A549 (cell line): ENCODE results near the gene MSANTD4. TPM values are rescaled to one million over a fixed set of nuclear protein-coding genes. Genes with fewer than 3 reads are reported as not detected.

Experiments used
- ATAC-seq, 2 experiments: fragments of 200-7000 bp in 1 of 2; fragments of >200 bp in 1 of 2; cut with Nextera tagmentation in 1 of 2; cut with Tn5 transposase in 1 of 2; 3 replicates each; pipeline versions ENCODE4 v1.8.0 to v1.9.1; 2018 to 2020; ENCODE audit warnings: mild to moderate bottlenecking in 1 of 2, moderate library complexity in 1 of 2
- CTCF ChIA-PET: fragments of 300-600 bp; sonication (Branson Sonifier 250); formaldehyde crosslinking; extraction: SDS; loops from one replicate; lab custom pipeline; 2021; ENCODE audit warnings: antibody characterized with exemption, inconsistent platforms; lab: Yijun Ruan, JAX
- POLR2A ChIA-PET: fragments of 350-600 bp; formaldehyde crosslinking; extraction: SDS; loops from one replicate; lab custom pipeline; 2021; ENCODE audit warnings: antibody characterized with exemption, inconsistent platforms; lab: Yijun Ruan, JAX
- DNase-seq, 2 experiments: peaks; one replicate each; pipeline versions ENCODE4 v3.0.0 to v3.0.0-alpha.2; 2011 to 2016; ENCODE audit warnings: low read depth in 1 of 2, low spot score in 1 of 2
- FAIRE-seq: peaks from 2 replicates; lab custom pipeline; 2011; peaks lifted over from hg19 to GRCh38; lab: Jason Lieb, UNC
- H3K27ac ChIP-seq, 2 experiments: fragments of >200 bp; sonication (Bioruptor Twin); formaldehyde crosslinking; 3 replicates each; pipeline ENCODE4 v1.5.1; 2016 to 2017
- H3K4me1 ChIP-seq: fragments of >200 bp; sonication (Bioruptor Twin); formaldehyde crosslinking; 3 replicates; pipeline ENCODE4 v1.6.1; 2016
- H3K4me2 ChIP-seq: fragments of >200 bp; sonication (Bioruptor Twin); formaldehyde crosslinking; 3 replicates; pipeline ENCODE4 v1.6.1; 2016
- H3K4me3 ChIP-seq: fragments of >200 bp; sonication (Bioruptor Twin); formaldehyde crosslinking; 3 replicates; pipeline ENCODE4 v1.5.1; 2016
- H3K9me3 ChIP-seq: fragments of >200 bp; sonication (Bioruptor Twin); formaldehyde crosslinking; 3 replicates; pipeline ENCODE4 v1.6.1; 2016
- EHMT2 ChIP-seq: fragments of 200-600 bp; sonication (generic); IDR thresholded peaks from 2 replicates; pipeline ENCODE4 v1.6.1; 2016; ENCODE audit warnings: antibody characterized with exemption, low read depth, mild to moderate bottlenecking, moderate library complexity
- ESRRA ChIP-seq: fragments of 150-350 bp; IDR thresholded peaks from 2 replicates; pipeline ENCODE4 v1.6.1; 2014; ENCODE audit warnings: mild to moderate bottlenecking, low read length, borderline replicate concordance
- FOSL2 ChIP-seq, 2 experiments: fragments of 450-650 bp in 1 of 2; fragments of >200 bp in 1 of 2; sonication (Bioruptor Twin) in 1 of 2; formaldehyde crosslinking; IDR thresholded peaks; 2 replicates each; pipeline versions ENCODE4 v1.5.0 to v1.6.1; 2016 to 2020; ENCODE audit warnings: mild to moderate bottlenecking in 1 of 2, moderate library complexity in 1 of 2
- HOXB13 ChIP-seq: fragments of 250-450 bp; sonication (Bioruptor Pico); IDR thresholded peaks from 2 replicates; pipeline ENCODE4 v1.5.0; 2020; ENCODE audit warnings: low read depth, mild to moderate bottlenecking, moderate library complexity
- JUN ChIP-seq, 2 experiments: fragments of >200 bp; sonication (Bioruptor Twin); formaldehyde crosslinking; IDR thresholded peaks; 2 replicates in 1 of 2; 3 replicates in 1 of 2; pipeline ENCODE4 v1.6.1; 2016 to 2017
- NPAS2 ChIP-seq: fragments of 250-450 bp; sonication (Bioruptor Pico); IDR thresholded peaks from 2 replicates; pipeline ENCODE4 v1.8.0; 2022; ENCODE audit warnings: mild to moderate bottlenecking, moderate library complexity, borderline replicate concordance
- NR3C1 ChIP-seq: fragments of >200 bp; sonication (Bioruptor Twin); formaldehyde crosslinking; IDR thresholded peaks from 3 replicates; pipeline ENCODE4 v1.6.1; 2017
- PHF8 ChIP-seq: fragments of 200-600 bp; sonication (generic); IDR thresholded peaks from 2 replicates; pipeline ENCODE4 v1.6.1; 2016; ENCODE audit warnings: low read depth, mild to moderate bottlenecking, antibody characterized with exemption, moderate library complexity, borderline replicate concordance
- POLR2A ChIP-seq: IDR thresholded peaks from 2 replicates; pipeline ENCODE4 v1.6.1; 2012; ENCODE audit warnings: mild to moderate bottlenecking, low read length
- SREBF2 ChIP-seq: fragments of 450-650 bp; IDR thresholded peaks from 2 replicates; pipeline ENCODE4 v1.6.1; 2014; ENCODE audit warnings: mild to moderate bottlenecking, moderate library complexity
- TP53 ChIP-seq: fragments of 250-450 bp; sonication (Bioruptor Pico); IDR thresholded peaks from 2 replicates; pipeline ENCODE4 v1.5.0; 2021; ENCODE audit warnings: mild to moderate bottlenecking, moderate library complexity
- ZC3H11A ChIP-seq: fragments of 450-650 bp; IDR thresholded peaks from 2 replicates; pipeline ENCODE4 v1.6.1; 2014; ENCODE audit warnings: antibody characterized with exemption, mild to moderate bottlenecking
- WGBS: methylation state at CpG from one replicate; pipeline ENCODE4 v1.1.6; 2017; ENCODE audit errors: missing lambda C conversion rate; 5-methylcytosine and 5-hydroxymethylcytosine counted together
- polyA minus RNA-seq: library from RNA; depleted of rRNA, polyadenylated mRNA; stranded (reverse); fragments of >200 nt; gene quantifications from 2 replicates; pipeline ENCODE4 v1.2.3, GENCODE V29; 2011; rRNA and poly(A)+ RNA removed
- polyA plus RNA-seq, 4 experiments: library from polyadenylated mRNA; depleted of rRNA in 3 of 4; stranded (reverse); fragments of >200 nt; fragmentation: RNase III in 1 of 4; extraction: RNeasy Plus Mini Kit Qiagen cat#74134 plus additional on column Dnase treatment in 1 of 4; gene quantifications; 2 replicates in 3 of 4; 3 replicates in 1 of 4; pipeline ENCODE4 v1.2.3, GENCODE V29; 2011 to 2017
- TF ChIP-seq, protein P1 (sequence below): IDR thresholded peaks from 2 replicates; pipeline ENCODE4 v1.6.1; 2012
- TF ChIP-seq, protein P2 (sequence below): IDR thresholded peaks from 2 replicates; pipeline ENCODE4 v1.6.1; 2012
- TF ChIP-seq, protein P3 (sequence below): fragments of 450-650 bp; IDR thresholded peaks from 2 replicates; pipeline ENCODE4 v1.6.1; 2014; ENCODE audit warnings: antibody characterized with exemption
- TF ChIP-seq, protein P4 (sequence below): fragments of 200-600 bp; sonication (generic); IDR thresholded peaks from 2 replicates; pipeline ENCODE4 v1.6.1; 2016; ENCODE audit warnings: antibody characterized with exemption, mild to moderate bottlenecking, moderate library complexity

Gene MSANTD4
- polyA plus RNA-seq (2011; rRNA removed) = 10.7 and 14.2 TPM in 2 replicates
- polyA plus RNA-seq (2012; cell fraction: cytosol; rRNA removed) = 1.5 and 1.9 TPM in 2 replicates
- 1.1 and 1.4 TPM in 2 replicates for polyA plus RNA-seq (2012; cell fraction: nucleus; rRNA removed)
- 9.2 to 10.5 TPM (median 9.4 TPM) in 3 replicates for polyA plus RNA-seq (2017; fragmentation: RNase III; extraction: RNeasy Plus Mini Kit Qiagen cat#74134 plus additional on column Dnase treatment)
- polyA minus RNA-seq = 7.1 and 7.7 TPM in 2 replicates

DNA sequence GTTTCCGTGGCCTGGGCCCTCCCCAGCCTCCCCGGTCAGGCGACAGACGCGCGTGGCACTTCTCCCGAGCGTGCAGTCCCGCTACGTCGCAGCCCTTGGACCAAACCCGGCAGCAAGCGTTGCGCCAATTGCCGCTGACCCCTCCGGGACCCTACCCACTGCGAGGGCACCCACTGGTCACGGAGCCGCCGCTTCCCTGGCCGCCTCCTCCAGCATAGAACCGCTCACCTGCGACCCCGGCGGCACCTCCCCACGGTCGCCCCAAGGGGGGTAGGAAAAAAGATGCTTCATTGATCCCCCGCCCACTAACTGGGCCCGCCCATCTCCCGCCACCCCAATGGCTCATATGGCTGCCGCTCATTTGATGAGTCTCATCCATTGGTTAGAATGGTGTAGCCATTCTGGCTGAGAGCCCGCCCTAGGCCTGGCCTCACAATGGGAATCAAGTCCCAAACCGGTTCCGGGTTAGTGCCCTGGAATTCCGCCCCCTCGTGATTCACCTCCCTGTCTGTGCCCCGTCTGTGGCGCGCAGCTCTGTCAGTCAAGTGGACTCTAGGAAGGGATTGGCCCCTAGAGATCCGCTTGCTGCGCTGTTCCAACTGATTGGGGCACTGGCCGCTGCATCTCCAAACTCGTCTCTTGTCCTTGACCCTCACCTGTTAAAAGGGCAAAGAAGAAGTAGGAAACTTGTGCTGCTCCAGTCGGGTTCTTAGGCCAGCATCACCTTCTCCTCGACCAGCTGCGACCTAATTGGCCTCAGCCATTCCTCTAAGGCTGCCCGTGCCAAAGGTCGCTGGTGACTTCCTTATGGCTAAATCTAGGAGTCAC is at the start of gene MSANTD4:
TSS of gene MSANTD4 (minus strand) at position 274 of the 828 bp plus-strand sequence. CDS start 11,323 bp downstream, outside the sequence.
- peaks cover 21% of the 10 kb centered on the region for H3K4me1 ChIP-seq
- TF ChIP-seq FOSL2 (IDR thresholded peaks at IDR 0.05) (0 out of 2 replicates have a peak, but pooled peaks have one; percentile 27), FOSL2 (CRISPR knock-in tag; IDR thresholded peaks at IDR 0.05) (peak; percentile 86), EHMT2 (no peak), POLR2A (peak; percentile 43), TP53 (no peak), ZC3H11A (no peak), NPAS2 (CRISPR knock-in tag) (no peak), NR3C1 (no peak), JUN (IDR thresholded peaks at IDR 0.05) (peak in 1 of 2 experiments; percentile 66; a peak in 2 of 5 replicates), SREBF2 (no peak), ESRRA (peak; percentile 94)
- TF ChIP-seq, protein P1, sequence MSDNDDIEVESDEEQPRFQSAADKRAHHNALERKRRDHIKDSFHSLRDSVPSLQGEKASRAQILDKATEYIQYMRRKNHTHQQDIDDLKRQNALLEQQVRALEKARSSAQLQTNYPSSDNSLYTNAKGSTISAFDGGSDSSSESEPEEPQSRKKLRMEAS = 0 out of 2 replicates have a peak, but pooled peaks have one; percentile 29
- TF ChIP-seq, protein P2, sequence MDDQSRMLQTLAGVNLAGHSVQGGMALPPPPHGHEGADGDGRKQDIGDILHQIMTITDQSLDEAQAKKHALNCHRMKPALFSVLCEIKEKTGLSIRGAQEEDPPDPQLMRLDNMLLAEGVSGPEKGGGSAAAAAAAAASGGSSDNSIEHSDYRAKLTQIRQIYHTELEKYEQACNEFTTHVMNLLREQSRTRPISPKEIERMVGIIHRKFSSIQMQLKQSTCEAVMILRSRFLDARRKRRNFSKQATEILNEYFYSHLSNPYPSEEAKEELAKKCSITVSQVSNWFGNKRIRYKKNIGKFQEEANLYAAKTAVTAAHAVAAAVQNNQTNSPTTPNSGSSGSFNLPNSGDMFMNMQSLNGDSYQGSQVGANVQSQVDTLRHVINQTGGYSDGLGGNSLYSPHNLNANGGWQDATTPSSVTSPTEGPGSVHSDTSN = peak; percentile 97
- TF ChIP-seq, protein P3, sequence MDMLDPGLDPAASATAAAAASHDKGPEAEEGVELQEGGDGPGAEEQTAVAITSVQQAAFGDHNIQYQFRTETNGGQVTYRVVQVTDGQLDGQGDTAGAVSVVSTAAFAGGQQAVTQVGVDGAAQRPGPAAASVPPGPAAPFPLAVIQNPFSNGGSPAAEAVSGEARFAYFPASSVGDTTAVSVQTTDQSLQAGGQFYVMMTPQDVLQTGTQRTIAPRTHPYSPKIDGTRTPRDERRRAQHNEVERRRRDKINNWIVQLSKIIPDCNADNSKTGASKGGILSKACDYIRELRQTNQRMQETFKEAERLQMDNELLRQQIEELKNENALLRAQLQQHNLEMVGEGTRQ = peak; percentile 10; the same call in 1 of the 2 replicates
- no peaks in the 10 kb centered on the region for H3K9me3 ChIP-seq
- DNase-seq = peak; percentile 94 to 98
- WGBS = 5% methylated on average over 6 of the region's 48 CpGs
- H3K27ac ChIP-seq = peak within 1 kb of the TSS; percentile 74 to 96
- ATAC-seq = peak; percentile 99 to 100
- ChIA-PET CTCF (no interaction called here), POLR2A (interaction anchor here (1.1 kb wide), 1 partner anchor 55 kb away, joined by 10 read pairs; the partner anchor contains the start of genes AASDHPPT and KBTBD3)
- H3K4me3 ChIP-seq = peak within 1 kb of the TSS; percentile 72
- no peak for FAIRE-seq
- H3K4me2 ChIP-seq = peak within 1 kb of the TSS; percentile 81

DNA sequence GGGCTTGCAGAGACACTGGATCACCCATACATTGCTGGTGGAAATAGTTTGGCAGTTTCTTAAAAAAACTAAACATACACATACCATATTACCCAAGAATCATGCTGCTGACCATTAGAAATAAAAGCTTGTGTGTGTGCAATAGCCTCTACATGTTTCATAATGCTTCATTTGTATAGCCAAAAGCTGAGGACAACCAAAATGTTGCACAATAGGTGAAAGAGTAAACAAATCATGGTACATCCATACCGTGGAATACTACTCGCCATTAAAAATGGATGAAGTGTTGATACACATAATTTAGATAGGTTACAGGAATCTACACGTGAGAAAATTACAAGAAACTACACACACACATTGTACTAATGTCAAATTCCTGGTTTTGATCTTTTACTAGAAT is 48.6 kb upstream of the MSANTD4 start:
- Histone ChIP-seq H3K9me3 (no peaks in the 10 kb centered on the region), H3K4me2 (no peak overlapping the region), H3K4me3 (no peak overlapping the region), H3K27ac (no peak overlapping the region), H3K4me1 (no peaks in the 10 kb centered on the region)
- TF ChIP-seq HOXB13 (CRISPR knock-in tag) = no peak
- TF ChIP-seq, protein P4, sequence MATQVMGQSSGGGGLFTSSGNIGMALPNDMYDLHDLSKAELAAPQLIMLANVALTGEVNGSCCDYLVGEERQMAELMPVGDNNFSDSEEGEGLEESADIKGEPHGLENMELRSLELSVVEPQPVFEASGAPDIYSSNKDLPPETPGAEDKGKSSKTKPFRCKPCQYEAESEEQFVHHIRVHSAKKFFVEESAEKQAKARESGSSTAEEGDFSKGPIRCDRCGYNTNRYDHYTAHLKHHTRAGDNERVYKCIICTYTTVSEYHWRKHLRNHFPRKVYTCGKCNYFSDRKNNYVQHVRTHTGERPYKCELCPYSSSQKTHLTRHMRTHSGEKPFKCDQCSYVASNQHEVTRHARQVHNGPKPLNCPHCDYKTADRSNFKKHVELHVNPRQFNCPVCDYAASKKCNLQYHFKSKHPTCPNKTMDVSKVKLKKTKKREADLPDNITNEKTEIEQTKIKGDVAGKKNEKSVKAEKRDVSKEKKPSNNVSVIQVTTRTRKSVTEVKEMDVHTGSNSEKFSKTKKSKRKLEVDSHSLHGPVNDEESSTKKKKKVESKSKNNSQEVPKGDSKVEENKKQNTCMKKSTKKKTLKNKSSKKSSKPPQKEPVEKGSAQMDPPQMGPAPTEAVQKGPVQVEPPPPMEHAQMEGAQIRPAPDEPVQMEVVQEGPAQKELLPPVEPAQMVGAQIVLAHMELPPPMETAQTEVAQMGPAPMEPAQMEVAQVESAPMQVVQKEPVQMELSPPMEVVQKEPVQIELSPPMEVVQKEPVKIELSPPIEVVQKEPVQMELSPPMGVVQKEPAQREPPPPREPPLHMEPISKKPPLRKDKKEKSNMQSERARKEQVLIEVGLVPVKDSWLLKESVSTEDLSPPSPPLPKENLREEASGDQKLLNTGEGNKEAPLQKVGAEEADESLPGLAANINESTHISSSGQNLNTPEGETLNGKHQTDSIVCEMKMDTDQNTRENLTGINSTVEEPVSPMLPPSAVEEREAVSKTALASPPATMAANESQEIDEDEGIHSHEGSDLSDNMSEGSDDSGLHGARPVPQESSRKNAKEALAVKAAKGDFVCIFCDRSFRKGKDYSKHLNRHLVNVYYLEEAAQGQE = no peak
- no peak for TF ChIP-seq PHF8
- ChIA-PET POLR2A (no interaction called here), CTCF (interaction anchor here (1.2 kb wide), 1 partner anchor 21 kb away, joined by 3 read pairs; no protein-coding TSS in a partner anchor)
- no peak for ATAC-seq
- 63% methylated on average over 3 of the region's 3 CpGs for WGBS
- FAIRE-seq = no peak
- no peak for DNase-seq
